GM12878 (cell line): ENCODE results near the gene TIGD2. TPM values are rescaled to one million over a fixed set of nuclear protein-coding genes. Genes with fewer than 3 reads are reported as not detected.

Source experiments
- E2F8 ChIP-seq: fragments of 450-650 bp; IDR thresholded peaks from 2 replicates; pipeline ENCODE4 v1.6.1; 2018; ENCODE audit warnings: mild to moderate bottlenecking, low read depth, moderate library complexity; ENCODE audit not compliant: partially characterized antibody
- POLR2A ChIP-seq: IDR thresholded peaks from 2 replicates; pipeline ENCODE4 v1.6.1; 2011; ENCODE audit warnings: low read depth, mild to moderate bottlenecking, low read length
- polyA plus RNA-seq, 11 experiments: library from polyadenylated mRNA; depleted of rRNA in 4 of 11; unstranded in 6 of 11; stranded (reverse) in 5 of 11; fragments of >200 nt; fragmentation: Nextera tagmentation in 4 of 11; fragmentation: Illumina TruSeq in 1 of 11; extraction: Ambion mirVana in 4 of 11; extraction: Trizol in 1 of 11; gene quantifications; 1 replicate in 1 of 11; 2 replicates in 10 of 11; pipeline versions ENCODE4 v1.2.1 to v1.2.3, GENCODE V29; 2011 to 2016; ENCODE audit warnings: inconsistent platforms in 2 of 11, missing spikeins in 2 of 11, low read depth in 1 of 11
- total RNA-seq, 4 experiments: library from RNA; depleted of rRNA in 3 of 4; stranded (reverse); fragments of >200 nt in 3 of 4; fragmentation: Illumina TruSeq in 1 of 4; extraction: Trizol in 1 of 4; gene quantifications; 2 replicates each; pipeline versions ENCODE4 v1.2.1 to v1.2.3, GENCODE V29; 2013 to 2021
- TF ChIP-seq, protein P1 (sequence below): IDR thresholded peaks from 2 replicates; pipeline ENCODE4 v1.6.1; 2012; ENCODE audit warnings: mild to moderate bottlenecking, low read depth, low read length
- TF ChIP-seq, protein P2 (sequence below): IDR thresholded peaks from 2 replicates; pipeline ENCODE4 v1.6.1; 2012; ENCODE audit warnings: improper control_type of control experiment, low read depth, low read length; ENCODE audit not compliant: insufficient replicate concordance

The TIGD2 gene
- total and polyA plus RNA-seq, 10 of the 15 experiments (the other 5 are each of a cell fraction or from before 2014, with no cell fraction given), result 2.4 to 8.4 (median 5.0) TPM

- TF ChIP-seq E2F8 (no peak), POLR2A (no peak)
- TF ChIP-seq, protein P1, sequence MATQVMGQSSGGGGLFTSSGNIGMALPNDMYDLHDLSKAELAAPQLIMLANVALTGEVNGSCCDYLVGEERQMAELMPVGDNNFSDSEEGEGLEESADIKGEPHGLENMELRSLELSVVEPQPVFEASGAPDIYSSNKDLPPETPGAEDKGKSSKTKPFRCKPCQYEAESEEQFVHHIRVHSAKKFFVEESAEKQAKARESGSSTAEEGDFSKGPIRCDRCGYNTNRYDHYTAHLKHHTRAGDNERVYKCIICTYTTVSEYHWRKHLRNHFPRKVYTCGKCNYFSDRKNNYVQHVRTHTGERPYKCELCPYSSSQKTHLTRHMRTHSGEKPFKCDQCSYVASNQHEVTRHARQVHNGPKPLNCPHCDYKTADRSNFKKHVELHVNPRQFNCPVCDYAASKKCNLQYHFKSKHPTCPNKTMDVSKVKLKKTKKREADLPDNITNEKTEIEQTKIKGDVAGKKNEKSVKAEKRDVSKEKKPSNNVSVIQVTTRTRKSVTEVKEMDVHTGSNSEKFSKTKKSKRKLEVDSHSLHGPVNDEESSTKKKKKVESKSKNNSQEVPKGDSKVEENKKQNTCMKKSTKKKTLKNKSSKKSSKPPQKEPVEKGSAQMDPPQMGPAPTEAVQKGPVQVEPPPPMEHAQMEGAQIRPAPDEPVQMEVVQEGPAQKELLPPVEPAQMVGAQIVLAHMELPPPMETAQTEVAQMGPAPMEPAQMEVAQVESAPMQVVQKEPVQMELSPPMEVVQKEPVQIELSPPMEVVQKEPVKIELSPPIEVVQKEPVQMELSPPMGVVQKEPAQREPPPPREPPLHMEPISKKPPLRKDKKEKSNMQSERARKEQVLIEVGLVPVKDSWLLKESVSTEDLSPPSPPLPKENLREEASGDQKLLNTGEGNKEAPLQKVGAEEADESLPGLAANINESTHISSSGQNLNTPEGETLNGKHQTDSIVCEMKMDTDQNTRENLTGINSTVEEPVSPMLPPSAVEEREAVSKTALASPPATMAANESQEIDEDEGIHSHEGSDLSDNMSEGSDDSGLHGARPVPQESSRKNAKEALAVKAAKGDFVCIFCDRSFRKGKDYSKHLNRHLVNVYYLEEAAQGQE, result no peak
- TF ChIP-seq, protein P2, sequence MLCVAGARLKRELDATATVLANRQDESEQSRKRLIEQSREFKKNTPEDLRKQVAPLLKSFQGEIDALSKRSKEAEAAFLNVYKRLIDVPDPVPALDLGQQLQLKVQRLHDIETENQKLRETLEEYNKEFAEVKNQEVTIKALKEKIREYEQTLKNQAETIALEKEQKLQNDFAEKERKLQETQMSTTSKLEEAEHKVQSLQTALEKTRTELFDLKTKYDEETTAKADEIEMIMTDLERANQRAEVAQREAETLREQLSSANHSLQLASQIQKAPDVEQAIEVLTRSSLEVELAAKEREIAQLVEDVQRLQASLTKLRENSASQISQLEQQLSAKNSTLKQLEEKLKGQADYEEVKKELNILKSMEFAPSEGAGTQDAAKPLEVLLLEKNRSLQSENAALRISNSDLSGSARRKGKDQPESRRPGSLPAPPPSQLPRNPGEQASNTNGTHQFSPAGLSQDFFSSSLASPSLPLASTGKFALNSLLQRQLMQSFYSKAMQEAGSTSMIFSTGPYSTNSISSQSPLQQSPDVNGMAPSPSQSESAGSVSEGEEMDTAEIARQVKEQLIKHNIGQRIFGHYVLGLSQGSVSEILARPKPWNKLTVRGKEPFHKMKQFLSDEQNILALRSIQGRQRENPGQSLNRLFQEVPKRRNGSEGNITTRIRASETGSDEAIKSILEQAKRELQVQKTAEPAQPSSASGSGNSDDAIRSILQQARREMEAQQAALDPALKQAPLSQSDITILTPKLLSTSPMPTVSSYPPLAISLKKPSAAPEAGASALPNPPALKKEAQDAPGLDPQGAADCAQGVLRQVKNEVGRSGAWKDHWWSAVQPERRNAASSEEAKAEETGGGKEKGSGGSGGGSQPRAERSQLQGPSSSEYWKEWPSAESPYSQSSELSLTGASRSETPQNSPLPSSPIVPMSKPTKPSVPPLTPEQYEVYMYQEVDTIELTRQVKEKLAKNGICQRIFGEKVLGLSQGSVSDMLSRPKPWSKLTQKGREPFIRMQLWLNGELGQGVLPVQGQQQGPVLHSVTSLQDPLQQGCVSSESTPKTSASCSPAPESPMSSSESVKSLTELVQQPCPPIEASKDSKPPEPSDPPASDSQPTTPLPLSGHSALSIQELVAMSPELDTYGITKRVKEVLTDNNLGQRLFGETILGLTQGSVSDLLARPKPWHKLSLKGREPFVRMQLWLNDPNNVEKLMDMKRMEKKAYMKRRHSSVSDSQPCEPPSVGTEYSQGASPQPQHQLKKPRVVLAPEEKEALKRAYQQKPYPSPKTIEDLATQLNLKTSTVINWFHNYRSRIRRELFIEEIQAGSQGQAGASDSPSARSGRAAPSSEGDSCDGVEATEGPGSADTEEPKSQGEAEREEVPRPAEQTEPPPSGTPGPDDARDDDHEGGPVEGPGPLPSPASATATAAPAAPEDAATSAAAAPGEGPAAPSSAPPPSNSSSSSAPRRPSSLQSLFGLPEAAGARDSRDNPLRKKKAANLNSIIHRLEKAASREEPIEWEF, result no peak
Measured at GRCh38 chr4:89119166-89119565, 7.8 kb downstream of the TIGD2 start (continued).
